HG03064 (cell line): ENCODE data around the gene TSPAN11.

Source experiments
- ATAC-seq: cut with Tn5 transposase; IDR thresholded peaks from one replicate; pipeline ENCODE4 v1.9.1; 2021; ENCODE audit warnings: low read depth; ENCODE audit not compliant: unreplicated experiment

The TSPAN11 gene

GRCh38 chr12:30977537-30978349 is 51.2 kb downstream of the TSPAN11 start:
- ATAC-seq, result no peak

- no peak for ATAC-seq
These were observed 52.1 kb downstream of the TSPAN11 start for GRCh38 chr12:30978639-30979038.

- ATAC-seq, result no peak
These were observed 53.1 kb downstream of the TSPAN11 start for GRCh38 chr12:30979371-30980259.

GRCh38 chr12:30980955-30981662 is 54.6 kb downstream of the TSPAN11 start:
- ATAC-seq, result no peak

GRCh38 chr12:30982413-30982812 is 55.9 kb downstream of the TSPAN11 start:
- no peak for ATAC-seq

GRCh38 chr12:30985814-30986452 is 59.4 kb downstream of the TSPAN11 start:
- no peak for ATAC-seq

- no peak for ATAC-seq
These were observed 61.5 kb downstream of the TSPAN11 start for GRCh38 chr12:30988086-30988485.

- no peak for ATAC-seq
These were observed 62.2 kb downstream of the TSPAN11 start for GRCh38 chr12:30988646-30989286.

GRCh38 chr12:30989754-30990153 is 63.2 kb downstream of the TSPAN11 start:
- ATAC-seq, result no peak

GRCh38 chr12:30990316-30990715 is 63.8 kb downstream of the TSPAN11 start:
- ATAC-seq, result no peak

GRCh38 chr12:30990776-30991175 is 64.2 kb downstream of the TSPAN11 start:
- ATAC-seq, result no peak

GRCh38 chr12:30991466-30991865 is 64.9 kb downstream of the TSPAN11 start:
- ATAC-seq, result no peak

- ATAC-seq, result no peak
These were observed 65.8 kb downstream of the TSPAN11 start for GRCh38 chr12:30992381-30992780.

GRCh38 chr12:30993766-30994165 is 67.2 kb downstream of the TSPAN11 start:
- no peak for ATAC-seq

GRCh38 chr12:30994274-30994673 is 67.7 kb downstream of the TSPAN11 start:
- no peak for ATAC-seq

GRCh38 chr12:30996255-30996654 is 69.7 kb downstream of the TSPAN11 start:
- ATAC-seq, result no peak

GRCh38 chr12:30996752-30997151 is 70.2 kb downstream of the TSPAN11 start:
- ATAC-seq, result no peak

- no peak for ATAC-seq
These were observed 71.3 kb downstream of the TSPAN11 start for GRCh38 chr12:30997685-30998440.

GRCh38 chr12:30999011-30999410 is 72.5 kb downstream of the TSPAN11 start:
- no peak for ATAC-seq
